OCI-LY7 (cell line): ENCODE measurements around the gene CPLX4.

Source experiments
- EZH2phosphoT487 ChIP-seq: fragments of 200-600 bp; sonication (generic); IDR thresholded peaks from 2 replicates; pipeline ENCODE4 v1.6.1; 2018; ENCODE audit warnings: low read depth, borderline replicate concordance, mild to moderate bottlenecking, mixed run types, antibody characterized with exemption, low read length, moderate library complexity, mixed read lengths
- TF ChIP-seq, protein P1 (sequence below): fragments of 200-600 bp; sonication (generic); conservative IDR thresholded peaks from 2 replicates; pipeline ENCODE4 v1.5.1; 2014; ENCODE audit warnings: mild to moderate bottlenecking, antibody characterized with exemption, low read length, moderate library complexity, mixed read lengths

DNA sequence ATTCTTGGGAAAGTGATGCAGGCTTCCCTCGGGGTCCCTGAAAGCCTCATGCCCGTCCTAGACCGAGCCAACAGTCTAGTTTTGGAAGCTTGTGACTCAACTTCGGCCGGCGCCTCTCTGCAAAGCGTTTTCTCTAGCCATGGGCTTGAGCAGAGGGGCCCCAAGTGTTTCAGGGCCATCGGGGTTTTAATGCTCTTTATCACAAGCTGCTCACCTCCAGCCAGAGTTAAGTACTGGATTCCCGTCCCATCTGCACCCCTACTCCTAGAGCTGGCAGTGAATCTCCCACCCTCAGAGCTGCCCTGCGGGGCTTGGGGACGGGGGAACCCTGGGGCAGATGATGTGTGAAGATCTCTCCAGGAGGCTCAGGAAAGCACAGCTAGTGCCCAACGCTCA, 52.5 kb downstream of the CPLX4 start:
- TF ChIP-seq, protein P1, sequence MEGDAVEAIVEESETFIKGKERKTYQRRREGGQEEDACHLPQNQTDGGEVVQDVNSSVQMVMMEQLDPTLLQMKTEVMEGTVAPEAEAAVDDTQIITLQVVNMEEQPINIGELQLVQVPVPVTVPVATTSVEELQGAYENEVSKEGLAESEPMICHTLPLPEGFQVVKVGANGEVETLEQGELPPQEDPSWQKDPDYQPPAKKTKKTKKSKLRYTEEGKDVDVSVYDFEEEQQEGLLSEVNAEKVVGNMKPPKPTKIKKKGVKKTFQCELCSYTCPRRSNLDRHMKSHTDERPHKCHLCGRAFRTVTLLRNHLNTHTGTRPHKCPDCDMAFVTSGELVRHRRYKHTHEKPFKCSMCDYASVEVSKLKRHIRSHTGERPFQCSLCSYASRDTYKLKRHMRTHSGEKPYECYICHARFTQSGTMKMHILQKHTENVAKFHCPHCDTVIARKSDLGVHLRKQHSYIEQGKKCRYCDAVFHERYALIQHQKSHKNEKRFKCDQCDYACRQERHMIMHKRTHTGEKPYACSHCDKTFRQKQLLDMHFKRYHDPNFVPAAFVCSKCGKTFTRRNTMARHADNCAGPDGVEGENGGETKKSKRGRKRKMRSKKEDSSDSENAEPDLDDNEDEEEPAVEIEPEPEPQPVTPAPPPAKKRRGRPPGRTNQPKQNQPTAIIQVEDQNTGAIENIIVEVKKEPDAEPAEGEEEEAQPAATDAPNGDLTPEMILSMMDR = no peak
- no peak for TF ChIP-seq EZH2phosphoT487
